SK-N-SH (cell line): ENCODE measurements around the gene RASGEF1C. TPM values are rescaled to one million over a fixed set of nuclear protein-coding genes. Genes with fewer than 3 reads are reported as not detected.

Experiments used
- CTCF ChIA-PET: fragments of 300-600, 350-600 bp; formaldehyde crosslinking; extraction: SDS; loops from one replicate; lab custom pipeline; 2021; lab: Yijun Ruan, JAX
- POLR2A ChIA-PET: fragments of 350-600 bp; sonication (Branson Sonifier 250); formaldehyde crosslinking; extraction: SDS; loops from one replicate; lab custom pipeline; 2020; ENCODE audit warnings: antibody characterized with exemption, inconsistent platforms; lab: Yijun Ruan, JAX
- DNase-seq: peaks from one replicate; pipeline ENCODE4 v3.0.0; 2012
- H2AFZ ChIP-seq: fragments of 200-600 bp; sonication (generic); 2 replicates; pipeline ENCODE4 v1.8.1; 2016; ENCODE audit warnings: antibody characterized with exemption, mild to moderate bottlenecking, low read depth
- H3F3A ChIP-seq: fragments of 200-600 bp; sonication (generic); replicated peaks from 2 replicates; pipeline ENCODE3; 2016; ENCODE audit warnings: antibody characterized with exemption, mild to moderate bottlenecking; ENCODE audit not compliant: insufficient read depth
- H3K27ac ChIP-seq, 2 experiments: fragments of 200-500 bp in 1 of 2; fragments of 200-600 bp in 1 of 2; sonication (Bioruptor generic) in 1 of 2; sonication (generic), shearing (Covaris generic) in 1 of 2; 2 replicates each; pipeline versions ENCODE4 v1.5.1 to v1.6.1; 2014 to 2016; ENCODE audit warnings: low read depth in 2 of 2, inconsistent platforms in 1 of 2, low read length in 1 of 2, mild to moderate bottlenecking in 1 of 2, mixed read lengths in 1 of 2
- H3K27me3 ChIP-seq: fragments of 200-600 bp; sonication (generic), shearing (Covaris generic); 2 replicates; pipeline ENCODE4 v1.6.1; 2016; ENCODE audit warnings: mixed run types; ENCODE audit not compliant: insufficient read depth
- H3K36me3 ChIP-seq, 2 experiments: fragments of 200-500 bp in 1 of 2; fragments of 200-600 bp in 1 of 2; sonication (Bioruptor generic) in 1 of 2; sonication (generic) in 1 of 2; replicated peaks in 1 of 2; 2 replicates each; pipeline versions ENCODE3 to v1.5.1; 2014 to 2016; ENCODE audit warnings: low read length in 1 of 2, mild to moderate bottlenecking in 1 of 2; ENCODE audit not compliant: insufficient read depth in 2 of 2, control insufficient read depth in 1 of 2
- H3K4me1 ChIP-seq, 2 experiments: fragments of 200-500 bp in 1 of 2; fragments of 200-600 bp in 1 of 2; sonication (Bioruptor generic) in 1 of 2; sonication (generic), shearing (Covaris generic) in 1 of 2; 2 replicates each; pipeline versions ENCODE4 v1.5.1 to v1.6.1; 2014 to 2016; ENCODE audit warnings: low read depth in 1 of 2, low read length in 1 of 2, mixed run types in 1 of 2; ENCODE audit not compliant: insufficient read depth in 2 of 2, control insufficient read depth in 1 of 2
- H3K4me2 ChIP-seq: fragments of 200-600 bp; sonication (generic), shearing (Covaris generic); 2 replicates; pipeline ENCODE4 v1.6.1; 2017; ENCODE audit warnings: mixed run types
- H3K4me3 ChIP-seq, 2 experiments: fragments of 200-500 bp in 1 of 2; fragments of 200-600 bp in 1 of 2; sonication (Bioruptor generic) in 1 of 2; sonication (generic), shearing (Covaris generic) in 1 of 2; 2 replicates each; pipeline versions ENCODE4 v1.5.1 to v1.8.1; 2014 to 2016; ENCODE audit warnings: low read depth in 2 of 2, inconsistent platforms in 1 of 2, low read length in 1 of 2, mild to moderate bottlenecking in 1 of 2, mixed read lengths in 1 of 2, moderate library complexity in 1 of 2
- H3K79me2 ChIP-seq: fragments of 200-600 bp; sonication (generic); 2 replicates; pipeline ENCODE4 v1.8.1; 2017; ENCODE audit warnings: mild to moderate bottlenecking; ENCODE audit not compliant: insufficient read depth
- H3K9ac ChIP-seq: fragments of 200-600 bp; sonication (generic); 2 replicates; pipeline ENCODE4 v1.6.1; 2017; ENCODE audit warnings: mixed run types
- H3K9me2 ChIP-seq: fragments of 200-600 bp; sonication (generic); 2 replicates; pipeline ENCODE4 v1.6.1; 2017; ENCODE audit warnings: mixed run types
- H3K9me3 ChIP-seq: fragments of 200-600 bp; sonication (generic); 2 replicates; pipeline ENCODE4 v1.6.1; 2017; ENCODE audit warnings: mixed run types, mild to moderate bottlenecking, moderate library complexity
- H4K20me1 ChIP-seq: fragments of 200-600 bp; sonication (generic); 2 replicates; pipeline ENCODE4 v1.6.1; 2017; ENCODE audit warnings: mild to moderate bottlenecking, mixed run types; ENCODE audit not compliant: insufficient read depth
- CHD2 ChIP-seq: fragments of 150-350 bp; IDR thresholded peaks from 2 replicates; pipeline ENCODE4 v1.6.1; 2018; ENCODE audit warnings: low read length; ENCODE audit not compliant: partially characterized antibody
- ELF1 ChIP-seq: IDR thresholded peaks from 2 replicates; pipeline ENCODE4 v1.4.0; 2012
- FOSL2 ChIP-seq: IDR thresholded peaks from 2 replicates; pipeline ENCODE4 v1.4.0; 2012; ENCODE audit warnings: low read depth, mild to moderate bottlenecking, moderate library complexity, borderline replicate concordance
- FOXJ3 ChIP-seq: sonication (generic); formaldehyde crosslinking; IDR thresholded peaks from 2 replicates; pipeline ENCODE4 v1.5.1; 2020; ENCODE audit warnings: mild to moderate bottlenecking, missing genetic modification reagents
- FOXM1 ChIP-seq: IDR thresholded peaks from 2 replicates; pipeline ENCODE4 v1.4.0; 2012; ENCODE audit warnings: low read depth, mild to moderate bottlenecking
- GABPA ChIP-seq: IDR thresholded peaks from 2 replicates; pipeline ENCODE4 v1.4.0; 2012; ENCODE audit warnings: low read depth, mild to moderate bottlenecking
- JUND ChIP-seq: IDR thresholded peaks from 2 replicates; pipeline ENCODE4 v1.4.0; 2012
- MAX ChIP-seq: IDR thresholded peaks from 2 replicates; pipeline ENCODE4 v1.4.0; 2012; ENCODE audit warnings: low read depth
- MXI1 ChIP-seq: IDR thresholded peaks from 2 replicates; pipeline ENCODE4 v1.6.1; 2012; ENCODE audit warnings: mild to moderate bottlenecking, low read depth, low read length, improper control_type of control experiment
- NRF1 ChIP-seq: IDR thresholded peaks from 2 replicates; pipeline ENCODE4 v1.6.1; 2012; ENCODE audit warnings: low read depth, mild to moderate bottlenecking, low read length
- RAD21 ChIP-seq: IDR thresholded peaks from 2 replicates; pipeline ENCODE4 v1.6.1; 2012; ENCODE audit warnings: mild to moderate bottlenecking, low read length
- RFX5 ChIP-seq: IDR thresholded peaks from 2 replicates; pipeline ENCODE4 v1.6.1; 2012; ENCODE audit warnings: mild to moderate bottlenecking, improper control_type of control experiment, low read length
- TEAD4 ChIP-seq: IDR thresholded peaks from 2 replicates; pipeline ENCODE4 v1.4.0; 2012; ENCODE audit warnings: mild to moderate bottlenecking, borderline replicate concordance; ENCODE audit not compliant: insufficient read depth
- YY1 ChIP-seq: IDR thresholded peaks from 2 replicates; pipeline ENCODE4 v1.4.0; 2012; ENCODE audit warnings: low read depth, mild to moderate bottlenecking
- WGBS: methylation state at CpG from one replicate; pipeline ENCODE4 v1.1.6; 2017; ENCODE audit warnings: low lambda C conversion rate; 5-methylcytosine and 5-hydroxymethylcytosine counted together
- polyA plus RNA-seq, 3 experiments: library from polyadenylated mRNA; depleted of rRNA; stranded (reverse); fragments of >200 nt; gene quantifications; 2 replicates each; pipeline ENCODE4 v1.2.3, GENCODE V29; 2012
- TF ChIP-seq, protein P1 (sequence below): IDR thresholded peaks from 2 replicates; pipeline ENCODE4 v1.4.0; 2012; ENCODE audit warnings: low read depth, borderline replicate concordance

Gene RASGEF1C
- polyA plus RNA-seq, 1 of the 3 experiments (the other 2 are of a cell fraction): not detected

GRCh38 chr5:180133551-180133950 is 75.5 kb downstream of the RASGEF1C start:
- WGBS: 76% methylated on average over 4 of the region's 4 CpGs

DNA sequence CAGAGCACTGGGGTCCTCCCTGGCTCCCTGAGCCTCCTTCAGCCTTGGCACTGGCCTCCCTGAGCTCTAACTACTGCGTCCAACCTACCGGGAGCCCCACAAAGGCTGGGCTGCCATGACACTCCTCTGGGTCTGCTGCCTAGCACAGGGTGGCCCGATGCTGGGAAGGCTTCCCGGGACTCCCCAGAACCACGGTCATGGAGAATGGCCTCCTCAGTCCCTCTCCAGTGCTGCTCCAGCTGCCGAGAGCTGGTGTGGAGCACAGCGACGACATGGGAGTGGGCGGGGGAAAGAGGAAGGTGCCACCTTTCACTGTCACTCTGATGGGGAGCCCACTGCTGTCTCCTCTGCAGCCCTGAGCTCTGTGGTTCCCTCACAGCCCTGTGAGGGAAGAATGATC is 76.0 kb downstream of the RASGEF1C start:
- Histone ChIP-seq H4K20me1 (no peaks in the 10 kb centered on the region), H3K9me2 (no peaks in the 10 kb centered on the region), H3K27ac (no peak overlapping the region), H3K4me2 (no peak overlapping the region), H2AFZ (no peak overlapping the region), H3K9me3 (no peaks in the 10 kb centered on the region), H3K4me1 (peaks cover 0 to 3% of the 10 kb centered on the region in 2 experiments; a peak in 1 of 4 replicates), H3F3A (no peaks in the 10 kb centered on the region), H3K9ac (no peak overlapping the region), H3K27me3 (no peaks in the 10 kb centered on the region; the same call in 1 of the 2 replicates), H3K36me3 (no peaks in the 10 kb centered on the region), H3K79me2 (no peaks in the 10 kb centered on the region), H3K4me3 (no peak overlapping the region)
- TF ChIP-seq YY1: no peak
- TF ChIP-seq MAX: no peak
- TF ChIP-seq JUND: no peak
- no peak for TF ChIP-seq NRF1
- TF ChIP-seq FOXM1: no peak
- TF ChIP-seq FOXJ3 (CRISPR knock-in tag): no peak
- TF ChIP-seq, protein P1, sequence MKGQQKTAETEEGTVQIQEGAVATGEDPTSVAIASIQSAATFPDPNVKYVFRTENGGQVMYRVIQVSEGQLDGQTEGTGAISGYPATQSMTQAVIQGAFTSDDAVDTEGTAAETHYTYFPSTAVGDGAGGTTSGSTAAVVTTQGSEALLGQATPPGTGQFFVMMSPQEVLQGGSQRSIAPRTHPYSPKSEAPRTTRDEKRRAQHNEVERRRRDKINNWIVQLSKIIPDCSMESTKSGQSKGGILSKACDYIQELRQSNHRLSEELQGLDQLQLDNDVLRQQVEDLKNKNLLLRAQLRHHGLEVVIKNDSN: no peak
- no peak for DNase-seq
- ChIA-PET CTCF (interaction anchor here (1.4 to 4.8 kb wide), 2 partner anchors 76 to 196 kb away, joined by 4 to 23 read pairs; partner anchors contain the start of gene RASGEF1C), POLR2A (no interaction called here)
- 72% methylated on average over 9 of the region's 9 CpGs for WGBS

More at GRCh38 chr5:180133551-180133950, 75.5 kb downstream of the RASGEF1C start:
- H3K4me3 ChIP-seq: no peak overlapping the region
- H3F3A ChIP-seq: no peaks in the 10 kb centered on the region
- H3K27ac ChIP-seq: no peak overlapping the region
- H2AFZ ChIP-seq: no peak overlapping the region
- TF ChIP-seq FOSL2: no peak
- TF ChIP-seq CHD2: no peak
- no peak for TF ChIP-seq MAX
- no peak for TF ChIP-seq FOXJ3 (CRISPR knock-in tag)
- no peak for TF ChIP-seq RAD21
- TF ChIP-seq MXI1: no peak
- TF ChIP-seq RFX5: no peak
- no peak for TF ChIP-seq GABPA
- no peak for TF ChIP-seq ELF1
- no peak for TF ChIP-seq FOXM1
- no peak for TF ChIP-seq TEAD4
- CTCF ChIA-PET: interaction anchor here (1.4 to 4.8 kb wide), 2 partner anchors 75 to 195 kb away, joined by 4 to 23 read pairs; partner anchors contain the start of gene RASGEF1C
- no peaks in the 10 kb centered on the region for H3K9me2 ChIP-seq
- H3K4me1 ChIP-seq: peaks cover 0 to 3% of the 10 kb centered on the region in 2 experiments; a peak in 1 of 4 replicates
- H3K9ac ChIP-seq: no peak overlapping the region
- no peaks in the 10 kb centered on the region for H3K79me2 ChIP-seq
- H3K36me3 ChIP-seq: no peaks in the 10 kb centered on the region
- no peak for DNase-seq
- H3K9me3 ChIP-seq: no peaks in the 10 kb centered on the region
- POLR2A ChIA-PET: no interaction called here
- H3K27me3 ChIP-seq: no peaks in the 10 kb centered on the region; the same call in 1 of the 2 replicates
- H4K20me1 ChIP-seq: no peaks in the 10 kb centered on the region
- H3K4me2 ChIP-seq: no peak overlapping the region
